AG04449 (cell line): ENCODE results near the gene TRIO.

Experiments
- CTCF ChIA-PET: fragments of 350-600 bp; formaldehyde crosslinking; extraction: SDS; loops from one replicate; lab custom pipeline; 2021; ENCODE audit warnings: antibody characterized with exemption; lab: Yijun Ruan, JAX
- POLR2A ChIA-PET: fragments of 400-600, 350-600 bp; formaldehyde crosslinking; extraction: SDS; loops from one replicate; lab custom pipeline; 2020; ENCODE audit warnings: antibody characterized with exemption, inconsistent platforms; lab: Yijun Ruan, JAX
- DNase-seq: peaks from one replicate; pipeline ENCODE4 v3.0.0-alpha.2; 2010; ENCODE audit warnings: low read depth, low spot score
- H3K4me3 ChIP-seq: 2 replicates; pipeline ENCODE4 v1.5.1; 2011; ENCODE audit warnings: low read depth, mild to moderate bottlenecking, control low read depth, low read length
- CTCF ChIP-seq: IDR thresholded peaks from one replicate; pipeline ENCODE4 v1.5.1; 2011; ENCODE audit warnings: mild to moderate bottlenecking, moderate library complexity, low read length, control low read depth, inconsistent platforms; ENCODE audit not compliant: insufficient read depth; ENCODE audit errors: missing control alignments

The TRIO gene

GRCh38 chr5:14522721-14523120 lies 379.6 kb downstream of the TRIO start:
- no peak for DNase-seq
- TF ChIP-seq CTCF = no peak
- ChIA-PET POLR2A (no interaction called here), CTCF (no interaction called here)
- H3K4me3 ChIP-seq = no peak overlapping the region

GRCh38 chr5:14523243-14524034 lies 380.3 kb downstream of the TRIO start:
- ChIA-PET CTCF (no interaction called here), POLR2A (no interaction called here)
- H3K4me3 ChIP-seq = no peak overlapping the region
- no peak for DNase-seq
- no peak for TF ChIP-seq CTCF

- no peak for TF ChIP-seq CTCF
- no peak overlapping the region for H3K4me3 ChIP-seq
- DNase-seq = no peak
- ChIA-PET CTCF (no interaction called here), POLR2A (no interaction called here)
Measured at GRCh38 chr5:14525397-14525796, 382.3 kb downstream of the TRIO start.

- ChIA-PET CTCF (no interaction called here), POLR2A (no interaction called here)
- H3K4me3 ChIP-seq = no peak overlapping the region
- TF ChIP-seq CTCF = no peak
- no peak for DNase-seq
Measured at GRCh38 chr5:14526493-14526892, 383.4 kb downstream of the TRIO start.

- no peak for TF ChIP-seq CTCF
- ChIA-PET POLR2A (no interaction called here), CTCF (no interaction called here)
- no peak overlapping the region for H3K4me3 ChIP-seq
- DNase-seq = no peak
Measured at GRCh38 chr5:14528115-14528514, 385.0 kb downstream of the TRIO start.

- ChIA-PET CTCF (no interaction called here), POLR2A (no interaction called here)
- TF ChIP-seq CTCF = no peak
- DNase-seq = no peak
- no peak overlapping the region for H3K4me3 ChIP-seq
Measured at GRCh38 chr5:14528926-14529325, 385.8 kb downstream of the TRIO start.
